ENCODE measurements around the gene P2RY6.

Gene P2RY6

DNA sequence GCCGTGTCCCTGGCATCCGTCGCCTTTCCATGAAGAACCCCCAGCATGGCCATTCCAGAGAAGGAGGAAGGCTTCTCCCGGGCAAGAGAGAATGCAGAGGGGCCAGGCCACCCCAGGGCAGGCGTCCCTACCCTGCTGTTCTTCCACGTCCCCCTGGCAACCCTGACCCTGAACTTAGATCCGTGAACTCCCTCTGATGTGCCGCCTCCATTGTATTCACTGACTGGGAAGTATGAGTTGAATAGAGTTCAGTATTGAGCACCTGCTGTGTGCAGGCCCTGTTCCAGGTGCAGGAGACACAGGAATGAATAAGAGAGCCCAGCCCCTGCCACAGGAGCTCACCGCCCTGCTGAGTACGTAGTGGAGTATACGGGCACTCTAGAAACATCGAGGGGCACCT is 74.9 kb downstream of the P2RY6 start:
- in situ Hi-C loops (cut with HindIII; ENCODE audit: low sequenced_read_pairs) = no loop called here
- DNase-seq (ENCODE audit: low read depth) = no peak
- no peak for TF ChIP-seq CTCF (IDR thresholded peaks at IDR 0.05; ENCODE audit: low read depth, low read length, missing control alignments)
- no peak overlapping the region for H3K4me3 ChIP-seq (ENCODE audit: low read depth, low read length)
